Bone marrow (tissue), 2 donors: Measurements from ENCODE around the gene RBM38.

Experiments used
- DNase-seq, 2 donors: peaks; one replicate each; lab custom pipeline; 2025; lab: John Stamatoyannopoulos, UW

The RBM38 gene

GRCh38 chr20:57437672-57438330, 46.6 kb downstream of the RBM38 start:
- DNase-seq = no peak

- no peak for DNase-seq
These were observed 47.4 kb downstream of the RBM38 start for GRCh38 chr20:57438552-57438951.

DNA sequence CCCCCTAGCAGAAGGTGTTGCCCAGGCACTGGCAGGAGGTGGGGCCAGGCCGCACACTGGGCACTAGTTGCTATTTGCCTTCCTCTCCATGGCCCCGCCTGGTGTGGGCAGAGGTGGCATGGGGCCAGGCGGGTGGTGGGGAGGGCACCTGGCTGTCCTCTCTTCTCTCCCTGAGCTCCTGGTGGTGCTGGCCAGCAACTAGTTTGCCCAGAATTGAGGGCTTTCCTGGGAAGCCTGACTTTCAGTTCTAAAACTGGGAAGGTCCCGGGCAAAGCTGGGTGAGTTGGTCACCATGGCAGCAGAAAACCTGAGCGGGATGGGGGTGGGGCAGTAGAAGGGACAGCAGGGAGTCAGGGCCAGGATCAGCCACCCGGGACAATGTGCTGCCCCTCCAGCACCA, 48.2 kb downstream of the RBM38 start:
- no peak for DNase-seq

GRCh38 chr20:57439993-57440392, 48.8 kb downstream of the RBM38 start:
- no peak for DNase-seq

GRCh38 chr20:57440678-57441509, 49.7 kb downstream of the RBM38 start:
- no peak for DNase-seq

GRCh38 chr20:57441510-57442154, 50.4 kb downstream of the RBM38 start:
- no peak for DNase-seq

GRCh38 chr20:57442158-57442887, 51.1 kb downstream of the RBM38 start:
- DNase-seq = no peak

- no peak for DNase-seq
These were observed 51.7 kb downstream of the RBM38 start for GRCh38 chr20:57442888-57443239.

DNA sequence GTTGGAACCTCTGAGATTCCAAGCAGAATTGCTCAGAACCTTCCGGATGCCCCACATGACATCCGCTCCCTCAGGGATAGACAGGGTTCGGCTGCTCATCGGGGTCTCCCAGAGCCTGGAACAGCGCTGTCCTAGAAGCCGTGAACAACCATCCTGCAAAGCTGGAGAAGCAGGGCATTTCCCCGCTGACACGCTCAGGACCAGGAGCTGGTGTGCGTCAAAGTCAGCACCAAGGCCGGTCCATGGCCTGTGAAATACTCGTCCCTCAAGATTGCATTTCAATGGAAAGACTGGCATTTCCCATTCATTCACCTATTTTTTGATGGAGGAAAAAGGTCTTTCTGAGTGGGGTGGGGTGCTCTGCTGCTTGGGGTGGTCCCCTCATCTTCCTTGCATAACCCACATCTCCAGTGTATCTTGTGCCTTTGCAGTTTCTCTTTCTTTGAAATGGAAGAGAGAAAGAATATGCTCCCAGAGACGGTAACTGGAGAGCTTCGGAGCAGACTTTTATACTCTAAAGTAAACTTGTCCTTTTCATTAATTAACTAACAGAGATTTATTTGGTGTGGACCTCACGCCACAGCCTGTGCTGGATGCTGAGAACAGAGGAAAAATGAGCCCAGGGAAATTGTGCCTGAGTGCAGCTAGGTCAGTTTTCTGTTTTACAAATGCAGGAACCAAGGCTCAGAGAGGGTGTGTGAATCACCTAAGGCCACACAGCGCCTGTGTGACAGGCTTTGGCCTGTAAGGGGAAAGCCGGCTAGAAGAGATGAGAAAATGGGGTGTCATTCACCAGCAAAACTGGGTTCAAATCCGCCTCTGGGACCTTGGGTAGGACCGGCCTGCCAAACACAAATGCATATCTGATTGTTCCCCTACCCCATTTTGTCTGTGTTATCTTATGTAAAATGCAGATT, 52.4 kb downstream of the RBM38 start:
- DNase-seq = no peak

- no peak for DNase-seq
These were observed 53.3 kb downstream of the RBM38 start for GRCh38 chr20:57444394-57445048.

GRCh38 chr20:57445298-57445697, 54.1 kb downstream of the RBM38 start:
- no peak for DNase-seq

DNA sequence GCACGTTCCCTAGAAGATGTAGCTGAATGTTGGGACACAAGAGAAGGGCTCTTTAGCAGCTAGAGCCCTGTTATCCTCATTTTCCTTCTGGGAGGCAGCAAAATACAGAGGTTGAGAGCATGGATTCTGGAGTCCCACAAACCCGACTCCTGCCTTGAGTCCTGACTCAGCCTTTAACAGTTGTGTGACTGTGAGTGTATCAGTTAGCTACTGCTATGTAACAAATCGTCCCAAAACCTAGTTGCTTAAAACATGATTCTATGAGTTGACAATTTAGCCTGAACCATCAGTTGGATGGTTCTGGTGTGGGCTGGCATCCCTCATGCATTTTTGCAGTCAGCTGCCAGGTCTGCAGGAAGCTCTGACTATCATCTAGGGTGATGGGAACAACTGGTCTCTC, 54.6 kb downstream of the RBM38 start:
- DNase-seq = no peak

DNA sequence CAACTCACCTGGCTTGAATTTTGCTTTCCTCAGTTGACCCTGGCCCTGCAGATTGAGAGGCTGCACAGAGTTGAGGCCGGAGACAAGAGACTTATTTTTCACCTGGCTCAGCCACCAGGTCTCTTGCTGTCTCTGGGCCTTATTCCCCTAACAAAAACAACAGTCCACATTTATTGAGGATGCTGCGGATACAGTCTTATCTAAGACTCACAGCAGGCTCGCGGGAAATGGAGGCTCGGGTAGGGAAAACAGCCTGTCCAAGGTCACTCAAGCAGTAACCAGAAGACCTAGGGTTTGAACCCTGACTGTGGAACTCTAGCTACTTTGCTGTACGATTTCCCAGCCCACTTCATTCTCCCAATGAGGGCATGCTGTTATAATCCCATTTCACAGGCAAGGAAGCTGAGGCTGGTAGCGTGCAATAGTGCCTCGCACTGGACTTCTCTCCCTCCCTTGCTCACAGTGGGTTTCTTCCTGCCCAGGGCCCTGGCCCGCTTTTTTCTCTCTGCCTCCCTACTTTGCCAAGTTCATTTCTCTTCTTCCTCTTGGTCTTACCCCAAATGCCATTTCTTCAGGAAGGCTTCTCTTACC, 57.7 kb downstream of the RBM38 start:
- DNase-seq = no peak

DNA sequence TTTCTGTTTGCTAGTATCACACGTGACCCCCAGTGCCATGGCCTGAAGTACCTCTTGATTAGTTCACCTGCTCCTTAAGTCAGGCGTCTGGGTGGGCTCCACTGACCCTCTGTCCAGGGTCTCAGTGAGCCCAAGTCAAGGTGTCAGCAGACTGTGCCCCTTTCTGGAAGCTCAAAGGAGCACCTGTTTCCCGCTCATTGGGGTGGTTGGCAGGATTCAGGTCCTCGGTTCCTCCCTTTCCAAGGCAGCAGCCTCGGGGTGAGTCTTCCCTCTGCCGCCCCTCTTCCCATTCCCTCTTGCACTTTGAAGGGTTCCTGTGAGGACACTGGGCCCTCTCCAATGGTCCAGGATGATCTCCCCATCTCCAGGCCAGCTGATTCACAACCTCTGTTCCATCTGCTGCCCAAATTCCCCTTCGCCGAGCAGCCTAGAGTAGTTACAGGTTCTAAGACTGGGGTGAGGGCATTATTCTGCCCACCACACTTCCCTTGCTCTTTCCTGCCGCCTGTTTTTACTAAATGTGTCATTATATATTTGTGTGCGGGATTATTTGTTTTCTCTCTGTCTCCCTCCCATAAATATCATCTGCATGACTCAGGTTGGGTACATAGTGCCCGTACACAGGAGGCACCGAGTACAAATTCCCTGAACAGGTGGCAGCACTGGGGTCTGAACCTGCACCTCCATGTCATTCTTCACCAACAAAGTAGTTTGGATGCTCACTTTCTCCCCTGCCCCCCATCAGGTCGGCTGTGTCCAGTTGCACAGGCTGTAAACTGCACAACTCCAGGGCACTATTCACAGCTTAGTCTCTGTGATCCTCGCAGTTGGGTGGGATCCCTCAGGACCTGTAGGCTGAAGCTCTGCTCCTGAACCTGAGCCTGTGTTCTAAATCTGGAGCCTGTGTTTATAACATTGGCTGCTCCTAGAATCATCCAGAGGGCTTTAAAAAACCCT, 58.5 kb downstream of the RBM38 start:
- no peak for DNase-seq

DNA sequence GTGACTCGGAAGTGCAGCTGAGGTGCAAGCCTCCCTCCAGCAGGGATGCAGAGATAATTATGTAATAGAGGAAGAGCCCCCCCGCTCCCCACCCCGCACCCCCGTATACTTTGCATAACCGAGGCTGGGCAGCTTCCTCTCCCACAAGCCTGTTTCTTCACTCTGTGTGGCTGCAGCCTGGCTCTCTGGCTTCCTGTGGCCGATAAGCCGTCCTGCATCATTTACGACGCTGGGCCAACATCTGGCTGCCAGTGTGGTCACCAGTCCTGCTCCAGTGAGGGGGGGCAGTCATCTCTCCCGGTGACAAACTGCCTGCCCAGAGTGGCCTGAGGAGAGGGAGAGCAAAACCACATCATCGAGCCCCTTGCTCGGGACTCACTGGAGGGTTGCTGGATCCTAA, 59.2 kb downstream of the RBM38 start:
- DNase-seq = peak; percentile 37 to 75

DNA sequence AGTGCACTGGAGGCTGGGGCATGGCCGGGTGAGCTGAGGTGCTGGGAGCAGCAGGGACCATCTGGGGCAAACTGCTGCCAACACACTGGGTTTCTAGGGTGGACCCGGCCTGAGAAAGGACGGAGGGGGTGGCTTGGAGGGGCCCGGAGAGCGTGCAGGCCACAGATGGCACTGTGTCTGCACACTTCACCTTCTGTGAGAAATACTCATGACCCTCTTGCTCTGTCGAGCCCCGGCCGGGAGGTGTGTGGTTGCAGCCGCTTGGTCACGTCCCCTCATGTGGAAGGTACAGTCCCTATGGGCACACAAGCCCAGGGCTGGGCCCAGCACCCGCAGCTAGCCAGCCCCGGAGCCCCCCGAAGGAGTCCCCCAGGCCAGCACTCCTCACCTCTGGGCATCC, 59.7 kb downstream of the RBM38 start:
- DNase-seq = no peak

- no peak for DNase-seq
These were observed 60.2 kb downstream of the RBM38 start for GRCh38 chr20:57451431-57451794.

- DNase-seq = peak; percentile 11 to 95
These were observed 60.8 kb downstream of the RBM38 start for GRCh38 chr20:57451795-57452661.
